HG03103 (cell line): ENCODE results near the gene NR2C1.
"Not testable (repeated sequence)": the region's sequence is repeated elsewhere in the genome, so short reads cannot be mapped to it uniquely, and the experiment has no call there.

Experiments
- ATAC-seq: cut with Tn5 transposase; IDR thresholded peaks from one replicate; pipeline ENCODE4 v1.9.1; 2021; ENCODE audit warnings: low read depth; ENCODE audit not compliant: unreplicated experiment

Gene NR2C1

GRCh38 chr12:95072900-95073697, at the start of gene NR2C1:
Gene NR2C1, minus strand, starts transcription at chr12:95073618. Its CDS starts 6,234 bp downstream, at chr12:95067384.
- ATAC-seq: peak; percentile 94

- ATAC-seq: no peak
Observed at GRCh38 chr12:95118788-95119179, 45.4 kb upstream of the NR2C1 start.

- ATAC-seq: no peak
Observed at GRCh38 chr12:95118138-95118787, 44.8 kb upstream of the NR2C1 start.

DNA sequence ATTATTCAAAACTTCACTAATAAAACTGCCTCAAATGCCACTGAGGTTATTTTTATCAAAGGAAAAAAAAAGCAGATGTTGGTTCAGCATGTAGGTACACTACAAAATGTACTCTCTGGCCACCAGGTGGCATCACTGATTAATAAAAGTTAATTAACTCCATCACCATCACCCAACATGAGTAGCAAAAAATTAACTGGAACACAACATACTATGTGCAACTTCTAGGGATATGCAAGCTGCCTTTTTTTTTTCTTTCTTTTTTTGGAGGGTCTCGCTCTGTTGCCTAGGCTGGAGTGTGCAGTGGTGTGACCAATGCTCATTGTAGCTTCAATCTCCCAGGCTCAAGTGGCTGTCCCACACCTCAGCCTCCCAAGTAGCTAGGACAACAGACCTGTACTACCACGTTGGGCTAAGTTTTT, 43.8 kb upstream of the NR2C1 start:
- peak; percentile 66 for ATAC-seq

- peak; percentile 43 for ATAC-seq
Observed at GRCh38 chr12:95116773-95117172, 43.4 kb upstream of the NR2C1 start.

- ATAC-seq: no peak
Observed at GRCh38 chr12:95116341-95116740, 42.9 kb upstream of the NR2C1 start.

DNA sequence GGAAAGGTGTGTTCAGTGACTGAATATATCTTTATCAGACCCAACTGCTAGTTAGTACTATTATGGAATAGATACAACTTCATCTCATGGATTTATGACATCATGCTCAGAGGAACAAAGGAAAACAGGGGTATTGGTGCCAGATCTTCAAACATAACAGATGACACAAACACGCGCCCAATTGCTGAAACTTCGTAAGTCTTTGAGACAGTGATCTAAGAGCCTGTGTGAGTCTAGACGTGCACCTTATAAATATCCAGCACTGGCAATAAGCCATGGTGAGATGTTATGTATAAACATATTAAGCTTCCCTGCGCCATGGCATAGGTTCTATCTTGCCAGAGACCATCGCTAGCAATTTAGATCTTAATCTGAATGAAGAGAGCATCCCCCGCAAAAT, 42.2 kb upstream of the NR2C1 start:
- no peak for ATAC-seq

- ATAC-seq: no peak
Observed at GRCh38 chr12:95114766-95115405, 41.5 kb upstream of the NR2C1 start.

DNA sequence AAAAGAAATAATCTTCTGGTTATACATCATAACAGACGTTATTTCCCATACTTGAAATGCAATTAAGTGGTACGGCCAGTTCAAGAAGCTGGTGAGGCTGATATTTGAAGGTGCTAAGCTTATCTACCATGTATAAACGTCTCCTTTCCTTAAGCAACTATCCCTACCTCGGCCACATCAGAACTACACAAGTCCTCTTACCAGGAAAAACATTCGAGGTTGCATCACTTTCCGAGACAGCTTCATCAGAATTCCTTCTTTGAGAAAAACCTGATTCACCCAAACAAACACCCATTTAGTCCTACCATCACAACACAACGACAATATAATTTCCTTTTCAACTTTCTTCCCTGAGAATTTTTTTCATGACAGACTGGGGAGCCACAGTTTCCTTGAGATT, 33.9 kb upstream of the NR2C1 start:
- no peak for ATAC-seq

DNA sequence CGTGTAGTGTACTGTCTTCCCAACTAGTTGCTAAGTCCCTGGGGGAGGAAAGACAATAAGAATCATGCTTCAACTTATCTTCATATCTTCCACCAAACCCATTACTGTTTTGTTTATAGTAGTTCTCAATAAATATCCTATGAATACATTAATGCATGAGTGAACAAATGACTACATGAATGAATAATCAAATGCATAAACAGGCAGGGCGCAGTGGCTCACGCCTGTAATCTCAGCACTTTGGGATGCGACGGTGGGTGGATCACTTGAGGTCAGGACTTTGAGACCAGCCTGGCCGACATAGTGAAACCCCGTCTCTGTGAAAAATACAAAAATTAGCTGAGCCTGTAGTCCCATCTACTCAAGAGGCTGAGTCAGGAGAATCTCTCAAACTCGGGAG, 32.1 kb upstream of the NR2C1 start:
- no peak for ATAC-seq

DNA sequence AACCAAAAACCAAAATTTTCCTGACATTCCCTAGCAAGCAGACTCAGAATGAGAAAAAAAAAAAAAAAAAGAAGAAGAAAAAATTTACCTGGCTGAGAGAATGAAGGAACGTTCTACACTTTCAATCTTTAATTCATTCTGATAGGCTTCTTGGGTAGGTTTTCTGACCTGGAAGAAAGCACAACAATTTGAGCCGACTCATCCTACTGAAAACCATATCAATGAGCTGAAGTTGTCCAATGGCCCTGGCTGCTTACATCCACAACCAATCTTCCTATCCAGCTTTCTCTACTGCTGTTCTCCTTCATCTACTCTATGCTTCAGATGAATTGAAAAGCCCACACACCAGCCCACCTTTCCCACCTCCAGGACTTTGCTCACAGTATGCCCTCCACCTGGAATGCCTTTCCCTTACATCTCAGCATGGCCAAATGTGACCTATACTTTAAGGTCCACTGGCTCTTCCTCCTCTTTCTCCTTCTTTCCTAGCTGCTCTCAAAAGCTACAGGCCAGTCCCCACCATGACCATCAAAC, 31.6 kb upstream of the NR2C1 start:
- no peak for ATAC-seq

- peak; percentile 96 for ATAC-seq
Observed at GRCh38 chr12:95102916-95103671, 29.7 kb upstream of the NR2C1 start.

DNA sequence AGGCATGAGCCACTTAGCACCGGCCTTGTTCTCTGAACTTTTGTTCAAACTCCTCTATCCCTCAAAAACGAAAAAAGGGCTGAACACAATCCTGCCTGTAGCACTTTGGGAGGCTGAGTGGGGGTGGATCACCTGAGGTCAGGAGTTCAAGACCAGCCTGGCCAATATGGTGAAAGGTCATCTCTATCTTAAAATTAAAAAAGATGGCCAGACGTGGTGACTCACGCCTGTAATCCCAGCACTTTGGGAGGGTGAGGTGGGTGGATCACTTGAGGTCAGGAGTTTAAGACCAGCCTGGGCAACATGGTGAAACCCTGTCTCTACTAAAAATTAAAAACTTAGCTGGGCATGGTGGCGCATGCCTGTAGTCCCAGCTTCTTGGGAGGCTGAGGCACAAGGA, 28.5 kb upstream of the NR2C1 start:
- not testable (repeated sequence) for ATAC-seq

GRCh38 chr12:95100264-95101190, 27.1 kb upstream of the NR2C1 start:
- ATAC-seq: no peak

- no peak for ATAC-seq
Observed at GRCh38 chr12:95099270-95099790, 25.9 kb upstream of the NR2C1 start.

GRCh38 chr12:95096852-95097251, 23.4 kb upstream of the NR2C1 start:
- no peak for ATAC-seq

- ATAC-seq: no peak
Observed at GRCh38 chr12:95096378-95096777, 23.0 kb upstream of the NR2C1 start.

DNA sequence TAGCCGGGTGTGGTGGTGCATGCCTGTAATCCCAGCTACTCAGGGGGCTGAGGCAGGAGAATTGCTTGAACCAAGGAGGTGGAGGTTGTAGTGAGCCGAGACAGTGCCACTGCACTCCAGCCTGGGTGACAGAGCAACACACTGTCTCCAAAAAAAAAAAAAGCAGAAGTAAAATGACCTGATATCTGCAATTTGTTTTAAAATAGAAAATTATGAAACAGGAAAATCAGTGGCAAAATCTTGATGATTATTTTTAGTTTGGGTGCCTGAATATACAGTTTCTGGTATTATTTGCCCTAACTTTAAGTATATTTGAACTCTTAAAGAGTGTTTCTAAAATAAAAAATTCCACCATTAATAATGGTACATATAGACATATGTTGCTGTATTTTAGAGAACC, 22.4 kb upstream of the NR2C1 start:
- ATAC-seq: not testable (repeated sequence)

GRCh38 chr12:95089462-95089861, 16.0 kb upstream of the NR2C1 start:
- no peak for ATAC-seq
